Measurements from ENCODE around the gene LRRC27.

LRRC27 gene

DNA sequence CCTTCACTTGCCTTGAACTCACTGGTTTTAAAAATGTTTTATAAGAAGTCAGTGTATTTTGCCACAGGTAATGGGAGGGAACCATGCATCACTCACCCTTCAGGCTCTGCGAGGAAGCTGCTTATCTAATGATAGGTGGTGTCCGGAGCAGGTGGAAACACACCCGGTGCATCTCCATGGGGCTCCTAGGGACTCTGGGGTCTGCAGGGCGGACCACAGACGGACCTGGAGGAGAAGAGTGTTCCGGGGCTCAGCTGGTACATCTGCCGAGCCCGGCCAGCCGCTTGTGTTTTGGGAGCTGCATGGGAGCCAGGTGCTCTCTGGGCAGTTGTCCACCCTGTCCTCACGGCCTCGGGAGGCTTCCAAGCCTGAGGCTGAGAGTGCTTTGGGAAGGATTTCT is 7.3 kb downstream of the LRRC27 start:
- DNase-seq, result no peak

DNA sequence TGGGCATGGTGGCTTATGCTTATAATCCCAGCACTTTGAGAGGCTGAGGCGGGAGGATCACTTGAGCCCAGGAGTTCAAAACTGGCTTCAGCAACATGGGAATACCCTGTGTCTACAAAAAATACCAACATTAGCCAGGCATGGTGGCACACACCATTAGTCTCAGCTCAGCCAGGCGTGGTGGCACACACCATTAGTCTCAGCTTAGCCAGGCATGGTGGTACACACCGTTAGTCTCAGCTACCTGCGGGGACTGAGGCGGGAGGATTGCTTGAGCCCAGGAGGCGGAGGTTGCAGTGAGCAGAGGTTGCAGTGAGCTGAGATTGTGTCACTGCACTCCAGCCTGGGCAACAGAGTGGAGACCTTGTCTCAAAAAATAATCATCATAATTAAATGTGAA is 9.0 kb downstream of the LRRC27 start:
- DNase-seq, result no peak

DNA sequence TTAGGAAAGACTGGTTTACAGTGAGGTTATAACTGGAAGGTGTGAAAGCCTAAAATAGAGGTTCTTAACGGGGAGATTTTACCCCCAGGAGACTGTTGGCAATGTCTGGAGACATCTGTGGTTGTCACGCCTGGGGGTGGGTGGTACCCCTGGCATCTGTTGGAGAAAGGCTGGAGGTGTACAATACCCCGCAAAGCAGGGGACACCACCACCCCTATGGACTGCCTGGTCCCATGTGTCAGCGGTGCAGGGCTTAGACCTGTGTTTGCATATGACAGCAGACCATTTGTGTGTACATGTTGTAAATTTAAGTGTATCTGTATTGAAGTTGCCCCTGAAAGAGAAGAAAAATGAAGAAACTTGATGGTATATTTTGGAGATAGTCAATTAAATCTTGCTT is 9.8 kb downstream of the LRRC27 start:
- no peak for DNase-seq

DNA sequence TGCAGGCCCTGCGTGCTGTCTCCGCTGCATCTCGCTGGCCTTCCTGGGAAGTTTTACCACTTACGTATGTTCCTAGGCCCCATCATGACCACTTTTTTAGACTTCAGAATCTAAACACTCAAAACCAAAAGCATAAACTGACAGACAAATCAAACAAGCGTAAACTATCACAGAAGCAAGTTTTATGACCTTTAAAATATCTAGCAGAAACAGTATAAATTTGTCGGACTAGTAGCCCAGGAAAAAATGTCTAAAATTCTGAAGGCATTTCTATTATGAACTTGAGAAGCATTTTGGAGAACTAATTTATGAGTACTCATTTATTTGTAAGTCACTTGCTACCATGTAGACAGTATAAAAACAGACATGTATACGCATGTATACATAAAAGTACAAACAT is 10.6 kb downstream of the LRRC27 start:
- no peak for DNase-seq

DNA sequence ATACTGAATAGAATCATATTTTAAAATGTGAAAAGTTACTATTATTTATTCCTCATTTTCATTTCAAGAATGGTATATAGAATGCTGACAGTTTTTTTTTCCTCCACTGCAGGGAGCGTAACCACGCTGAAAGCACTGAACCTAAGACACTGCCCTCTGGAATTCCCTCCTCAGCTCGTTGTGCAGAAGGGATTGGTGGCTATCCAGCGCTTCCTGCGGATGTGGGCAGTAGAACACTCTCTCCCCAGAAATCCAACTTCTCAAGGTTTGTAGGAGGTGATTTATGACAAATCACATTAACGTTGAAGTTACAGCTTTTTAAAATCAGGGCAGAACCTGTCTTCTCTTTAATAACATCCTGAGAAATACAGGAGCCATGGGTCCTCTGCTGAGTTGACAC is 12.4 kb downstream of the LRRC27 start:
- no peak for DNase-seq

DNA sequence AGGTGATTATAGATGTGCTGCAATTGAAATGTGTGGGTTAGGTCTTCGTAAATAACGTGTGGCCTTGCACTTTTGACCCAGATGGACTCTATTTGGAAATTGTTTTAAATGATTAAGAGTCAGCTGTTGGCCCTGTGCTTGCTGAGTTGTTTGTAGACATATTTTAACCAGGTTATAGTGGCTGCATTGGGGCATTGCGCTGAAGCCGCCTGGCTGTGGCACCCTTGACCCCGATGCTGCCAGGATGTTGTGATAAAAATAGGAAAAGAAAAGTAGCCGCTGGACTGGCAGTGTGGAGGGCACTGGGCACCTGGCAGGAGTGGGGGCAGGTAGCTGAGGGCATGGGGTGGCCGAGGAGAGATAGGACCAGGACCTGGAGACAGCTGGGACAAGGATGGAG is 13.4 kb downstream of the LRRC27 start:
- no peak for DNase-seq

DNA sequence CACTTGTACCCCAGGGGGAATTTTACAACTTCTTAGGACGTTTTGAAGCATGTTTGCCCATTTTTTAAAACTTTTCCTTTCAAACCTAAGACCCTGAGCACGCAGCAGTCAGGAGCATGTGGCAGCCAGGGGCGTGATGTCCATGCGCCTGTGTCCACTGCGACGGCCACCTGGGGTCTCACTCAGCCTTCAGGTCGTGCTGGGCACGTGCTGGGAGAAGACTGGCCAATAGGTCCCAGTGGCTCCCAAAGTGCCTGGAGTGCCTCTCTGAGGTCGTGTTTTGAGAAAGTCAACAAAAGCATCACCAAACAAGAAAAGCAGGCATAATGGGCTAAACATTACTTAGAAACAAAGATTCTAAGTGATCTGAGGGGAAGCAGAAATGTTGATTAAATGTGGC is 14.8 kb downstream of the LRRC27 start:
- DNase-seq, result no peak

DNA sequence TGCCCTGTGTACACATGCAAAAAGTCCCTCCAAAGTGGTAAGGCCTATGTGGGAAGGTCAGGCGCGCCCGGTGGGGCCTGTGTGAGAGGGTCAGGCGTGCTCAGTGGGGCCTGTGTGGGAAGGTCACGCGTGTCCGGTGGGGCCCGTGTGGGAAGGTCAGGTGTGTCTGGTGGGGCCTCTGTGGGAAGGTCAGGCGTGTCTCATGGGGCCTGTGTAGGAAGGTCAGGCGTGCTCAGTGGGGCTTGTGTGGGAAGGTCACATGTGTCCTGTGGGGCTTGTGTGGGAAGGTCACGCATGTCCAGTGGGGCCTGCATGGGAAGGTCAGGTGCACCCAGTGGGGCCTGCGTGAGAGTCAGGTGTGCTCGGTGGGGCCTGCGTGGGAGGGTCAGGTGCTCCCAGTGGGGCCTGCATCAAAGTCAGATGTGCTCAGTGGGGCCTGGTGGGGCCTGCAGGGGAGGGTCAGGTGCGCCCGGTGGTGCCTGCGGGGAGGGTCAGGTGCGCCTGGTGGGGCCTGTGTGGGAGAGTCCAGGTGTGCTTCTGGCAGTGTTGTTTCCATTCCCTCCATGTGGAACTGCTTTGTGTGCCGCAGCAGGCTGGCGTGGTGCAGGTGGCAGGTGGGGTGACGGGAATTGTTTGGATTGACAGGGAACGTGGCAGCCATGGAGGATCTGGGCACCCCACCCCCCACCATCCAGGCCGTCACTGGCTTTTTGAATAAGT is 15.4 kb downstream of the LRRC27 start:
- no peak for DNase-seq

DNA sequence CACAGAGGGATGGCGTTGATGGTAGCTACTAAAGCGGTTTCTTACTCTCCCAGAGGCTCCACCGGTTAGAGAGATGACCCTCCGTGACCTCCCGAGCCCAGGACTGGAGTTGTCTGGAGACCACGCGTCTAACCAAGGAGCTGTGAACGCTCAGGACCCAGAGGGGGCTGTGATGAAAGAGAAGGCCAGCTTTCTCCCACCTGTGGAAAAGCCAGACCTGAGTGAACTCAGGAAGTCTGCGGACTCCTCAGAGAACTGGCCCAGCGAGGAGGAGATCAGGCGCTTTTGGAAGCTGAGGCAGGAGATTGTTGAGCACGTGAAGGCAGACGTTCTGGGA is 15.9 kb downstream of the LRRC27 start:
- DNase-seq, result no peak

DNA sequence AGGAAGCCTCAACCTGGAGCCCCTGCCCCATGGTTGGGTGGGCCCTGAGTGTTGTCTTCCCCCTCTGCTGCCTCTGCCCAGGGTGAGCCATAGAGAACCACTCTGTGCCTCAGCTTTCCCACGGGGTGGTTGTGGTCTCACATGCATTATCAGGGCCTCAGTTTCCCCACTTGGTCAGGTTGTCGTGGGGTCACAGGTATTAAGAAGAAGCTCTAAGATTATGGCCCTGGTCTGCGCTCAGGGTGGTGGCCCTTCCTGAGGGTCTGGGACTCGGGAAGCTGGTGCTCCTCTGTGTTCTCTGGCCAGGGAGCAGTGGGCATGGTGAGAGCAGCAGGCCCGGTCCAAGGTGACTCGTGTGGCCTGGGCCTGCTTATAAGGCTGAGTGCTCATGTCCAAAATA is 17.8 kb downstream of the LRRC27 start:
- no peak for DNase-seq

DNA sequence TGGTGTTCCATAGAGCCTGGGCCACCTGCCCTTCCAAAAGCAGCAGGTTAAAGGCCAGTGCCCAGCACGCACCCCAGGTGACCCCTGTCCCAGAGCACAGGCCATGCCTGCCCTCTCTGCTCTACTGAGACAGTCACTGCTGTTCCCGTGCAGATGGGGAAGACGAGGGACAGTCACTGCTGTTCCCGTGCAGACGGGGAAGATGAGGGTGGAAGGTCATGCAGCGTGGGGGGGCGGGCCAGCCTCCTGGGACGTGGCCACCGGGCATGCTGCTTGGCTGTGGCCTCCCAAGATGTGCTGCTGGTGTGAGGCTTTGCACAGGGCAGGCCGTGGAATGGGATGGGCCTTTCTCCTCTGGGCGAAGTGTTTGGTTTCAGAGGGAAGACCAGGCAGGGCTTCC is 18.4 kb downstream of the LRRC27 start:
- no peak for DNase-seq

DNA sequence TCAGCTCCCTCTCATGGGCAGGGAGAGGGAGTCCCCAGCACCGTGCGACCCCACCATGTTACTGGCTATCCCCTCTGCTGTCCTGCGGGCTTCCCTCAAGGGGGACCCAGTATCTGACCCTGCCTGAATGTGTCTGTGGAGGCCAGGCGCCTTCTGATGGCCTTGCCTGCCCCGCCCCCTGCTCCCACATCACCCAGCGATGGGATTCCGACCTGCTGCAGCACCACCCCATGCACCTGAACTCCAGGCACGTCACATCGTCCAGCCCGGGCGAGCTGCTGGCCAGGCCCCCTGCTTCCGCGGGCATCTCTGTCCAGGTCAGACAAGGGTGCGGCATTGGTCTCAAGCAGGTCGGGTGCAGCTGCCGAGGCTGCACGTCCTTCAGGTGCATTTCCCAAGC is 19.0 kb downstream of the LRRC27 start:
- DNase-seq, result no peak

DNA sequence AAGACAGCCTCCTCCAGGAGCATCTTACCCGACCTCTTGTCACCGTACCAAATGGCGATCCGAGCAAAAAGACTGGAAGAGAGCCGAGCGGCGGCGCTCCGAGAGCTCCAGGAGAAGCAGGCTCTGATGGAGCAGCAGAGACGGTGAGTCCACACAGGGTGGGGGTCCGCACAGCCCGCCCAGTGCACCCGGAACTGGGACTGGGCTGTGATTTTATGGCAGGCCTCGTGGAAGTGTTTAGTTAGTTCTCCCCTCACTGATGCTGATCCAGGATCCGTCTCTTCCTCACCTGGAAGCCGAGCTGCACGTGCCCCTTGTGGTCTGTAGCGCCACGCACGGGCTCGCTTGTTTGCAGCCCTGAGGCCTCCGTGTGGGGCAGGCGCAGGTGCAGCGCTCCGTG is 19.6 kb downstream of the LRRC27 start:
- DNase-seq, result no peak

DNA sequence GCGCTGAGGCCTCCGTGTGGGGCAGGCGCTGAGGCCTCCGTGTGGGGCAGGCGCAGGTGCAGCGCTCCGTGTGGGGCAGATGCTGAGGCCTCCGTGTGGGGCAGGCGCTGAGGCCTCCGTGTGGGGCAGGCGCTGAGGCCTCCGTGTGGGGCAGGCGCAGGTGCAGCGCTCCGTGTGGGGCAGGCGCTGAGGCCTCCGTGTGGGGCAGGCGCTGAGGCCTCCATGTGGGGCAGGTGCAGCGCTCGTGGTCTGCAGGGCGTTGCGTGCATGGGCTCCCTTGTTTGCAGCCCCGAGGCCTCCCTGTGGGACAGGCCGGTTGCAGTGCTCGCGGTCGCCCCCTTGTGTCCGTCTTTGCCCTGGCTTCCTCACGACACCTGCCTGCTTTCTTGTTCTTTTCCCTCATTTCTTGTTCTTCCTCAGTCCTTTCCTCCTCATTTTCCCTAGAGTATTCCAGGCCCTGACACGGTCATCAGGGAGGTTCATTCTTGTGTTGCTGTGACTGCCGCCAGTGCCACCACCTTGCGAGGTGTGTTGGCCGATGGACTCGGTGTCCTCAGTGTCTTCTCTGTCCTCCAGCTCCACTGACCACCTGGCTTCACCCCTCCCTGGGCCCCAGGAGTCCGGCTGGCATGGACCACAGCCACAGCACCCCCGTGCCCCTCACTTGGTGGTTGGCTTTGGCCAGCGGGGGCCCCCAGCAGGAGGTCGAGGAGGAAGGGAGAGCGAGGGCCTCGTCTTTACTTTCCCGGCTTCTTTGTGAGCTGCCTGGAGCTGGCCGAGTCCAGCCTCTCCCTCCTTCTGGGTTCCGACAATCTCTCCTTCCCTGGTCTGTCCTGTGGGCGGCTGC is 20.7 kb downstream of the LRRC27 start:
- DNase-seq, result peak; percentile 73

DNA sequence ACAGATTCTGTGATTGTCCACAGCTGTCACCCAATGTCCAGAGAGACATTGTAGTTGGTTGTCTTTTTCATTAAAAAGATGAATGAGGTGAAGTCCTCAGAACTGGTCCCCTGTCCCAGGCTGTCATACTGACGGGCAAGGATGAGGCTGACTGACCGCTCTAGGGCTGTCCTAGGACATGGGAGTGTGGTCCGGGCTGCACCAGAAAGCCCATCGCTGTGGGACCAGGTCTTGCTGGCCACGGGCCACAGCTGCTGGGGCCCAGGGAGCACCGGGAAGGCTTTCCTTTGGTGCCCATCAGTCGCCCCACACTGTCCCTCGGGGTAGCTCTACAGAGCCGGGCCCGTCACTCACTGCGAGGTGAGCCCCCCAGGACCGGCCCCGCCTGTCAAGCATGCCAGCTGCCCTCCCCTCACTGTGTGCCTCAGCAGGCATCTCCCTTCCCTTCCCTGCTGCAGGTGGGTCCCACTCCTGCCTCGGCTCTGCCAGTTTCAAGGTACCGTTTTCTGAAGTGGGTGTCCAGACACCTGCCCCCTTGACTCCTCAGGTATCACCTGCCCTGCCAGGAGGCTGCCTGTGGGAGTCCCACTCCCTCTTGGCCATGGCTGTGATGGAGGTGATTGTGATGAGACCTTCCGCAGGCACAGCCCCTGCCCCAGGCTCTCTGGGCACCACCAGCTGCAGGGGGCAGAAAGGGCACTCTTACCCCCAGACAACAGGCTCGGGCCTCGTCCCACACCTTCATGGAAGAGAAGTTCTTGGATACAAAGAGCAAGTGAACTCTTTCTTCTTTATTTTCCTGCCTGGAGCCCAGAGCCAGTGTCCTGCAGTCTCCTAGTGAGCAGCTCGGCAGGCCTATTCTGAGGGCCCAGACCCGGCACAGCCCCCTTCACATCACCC is 21.7 kb downstream of the LRRC27 start:
- DNase-seq, result no peak

DNA sequence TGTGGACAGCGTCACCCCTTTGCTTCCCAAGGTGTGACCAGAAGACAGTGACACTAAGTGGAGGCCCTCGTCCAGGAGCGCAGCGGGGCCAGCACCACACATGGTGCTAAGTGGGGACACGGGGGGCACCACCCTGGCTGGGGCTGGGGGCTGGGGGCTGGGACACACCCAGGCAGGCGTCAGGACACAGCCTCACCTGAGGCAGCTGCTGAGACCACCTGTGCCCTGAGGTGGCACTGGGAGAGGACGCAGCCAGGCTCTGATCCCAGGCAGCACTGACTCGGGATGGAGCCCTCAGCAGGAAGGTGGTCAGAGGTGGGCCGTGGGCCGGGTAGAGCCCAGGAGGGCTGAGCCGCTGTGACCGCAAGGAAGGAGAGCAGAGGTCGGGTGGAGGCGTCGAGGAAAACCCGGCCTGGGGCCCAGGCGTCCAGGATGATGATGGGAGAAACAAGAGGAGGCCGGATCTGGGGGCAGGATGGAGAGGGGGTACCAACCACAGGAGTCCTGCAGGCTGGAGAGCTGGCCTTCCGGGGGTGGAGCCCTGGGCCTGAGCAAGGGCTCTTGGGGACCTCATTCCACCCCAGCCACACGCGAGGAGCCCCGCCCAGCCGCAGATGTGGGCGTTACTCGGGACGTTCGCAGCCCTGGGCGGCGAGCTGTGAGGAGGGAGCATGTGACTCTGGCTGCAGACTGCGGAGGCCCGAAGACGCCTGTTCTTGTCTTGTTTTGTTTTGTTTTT is 22.5 kb downstream of the LRRC27 start:
- DNase-seq, result no peak

DNA sequence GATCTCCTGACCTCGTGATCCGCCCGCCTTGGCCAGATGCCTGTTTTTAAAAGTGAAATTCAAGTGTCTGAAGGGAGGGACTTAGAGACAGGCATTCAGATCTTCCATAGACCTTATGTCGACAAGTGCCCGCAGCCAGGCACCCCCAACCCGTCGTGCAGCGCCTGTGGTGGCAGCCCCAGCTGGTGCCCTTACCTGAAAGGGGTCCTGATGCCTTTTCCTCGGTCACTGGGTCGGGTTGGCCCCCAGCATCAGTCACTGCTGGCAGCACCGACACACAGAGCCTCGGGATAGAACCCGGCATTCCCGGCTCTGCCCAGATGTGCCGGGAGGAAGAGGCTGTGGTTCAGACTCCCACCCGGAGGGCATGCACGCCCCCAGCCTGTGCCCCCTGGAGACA is 23.3 kb downstream of the LRRC27 start:
- DNase-seq, result no peak

DNA sequence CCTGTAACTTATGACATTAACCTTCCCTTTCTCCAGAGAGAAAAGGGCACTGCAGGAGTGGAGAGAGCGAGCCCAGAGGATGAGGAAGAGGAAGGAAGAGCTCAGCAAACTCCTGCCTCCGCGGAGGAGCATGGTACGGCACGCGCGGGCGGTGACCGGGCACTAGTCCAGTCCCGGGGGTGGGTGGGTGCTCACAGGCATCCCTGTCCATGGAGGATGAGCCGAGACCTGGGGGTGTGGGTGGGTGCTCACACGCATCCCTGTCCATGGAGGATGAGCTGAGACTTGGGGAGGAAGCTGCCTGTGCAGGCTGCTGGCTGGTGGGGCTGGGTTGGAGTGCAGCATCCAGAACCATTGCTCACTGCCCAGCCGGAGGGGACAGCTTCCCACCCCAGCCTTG is 23.8 kb downstream of the LRRC27 start:
- DNase-seq, result no peak

DNA sequence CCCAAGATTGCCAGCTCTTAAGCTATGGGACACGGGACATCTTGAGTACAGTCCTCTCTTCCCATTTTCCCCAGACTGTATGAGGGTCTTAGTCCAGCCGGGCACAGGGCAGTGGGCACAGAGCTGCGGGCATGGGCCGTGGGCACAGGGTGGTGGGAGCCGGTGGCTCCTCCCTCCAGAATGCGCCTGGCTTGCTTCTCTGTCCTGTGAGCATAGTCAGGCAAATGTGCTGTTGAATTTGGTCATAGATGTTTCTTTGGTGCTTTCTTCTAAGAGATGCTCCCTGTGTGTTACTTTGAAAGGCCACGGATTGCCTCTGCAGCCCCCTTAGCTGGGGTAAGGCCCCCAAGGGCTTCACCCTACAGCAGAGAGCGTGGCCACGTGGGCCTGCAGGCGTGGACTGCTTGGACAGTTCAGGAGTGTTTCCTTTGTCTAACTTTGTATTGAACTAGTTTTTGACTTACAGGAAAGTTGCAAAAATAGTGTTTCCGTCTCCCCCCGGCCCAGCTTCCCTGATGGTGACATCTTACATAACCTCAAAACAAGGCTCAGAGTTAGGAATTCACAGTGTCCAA is 24.7 kb downstream of the LRRC27 start:
- DNase-seq, result no peak

DNA sequence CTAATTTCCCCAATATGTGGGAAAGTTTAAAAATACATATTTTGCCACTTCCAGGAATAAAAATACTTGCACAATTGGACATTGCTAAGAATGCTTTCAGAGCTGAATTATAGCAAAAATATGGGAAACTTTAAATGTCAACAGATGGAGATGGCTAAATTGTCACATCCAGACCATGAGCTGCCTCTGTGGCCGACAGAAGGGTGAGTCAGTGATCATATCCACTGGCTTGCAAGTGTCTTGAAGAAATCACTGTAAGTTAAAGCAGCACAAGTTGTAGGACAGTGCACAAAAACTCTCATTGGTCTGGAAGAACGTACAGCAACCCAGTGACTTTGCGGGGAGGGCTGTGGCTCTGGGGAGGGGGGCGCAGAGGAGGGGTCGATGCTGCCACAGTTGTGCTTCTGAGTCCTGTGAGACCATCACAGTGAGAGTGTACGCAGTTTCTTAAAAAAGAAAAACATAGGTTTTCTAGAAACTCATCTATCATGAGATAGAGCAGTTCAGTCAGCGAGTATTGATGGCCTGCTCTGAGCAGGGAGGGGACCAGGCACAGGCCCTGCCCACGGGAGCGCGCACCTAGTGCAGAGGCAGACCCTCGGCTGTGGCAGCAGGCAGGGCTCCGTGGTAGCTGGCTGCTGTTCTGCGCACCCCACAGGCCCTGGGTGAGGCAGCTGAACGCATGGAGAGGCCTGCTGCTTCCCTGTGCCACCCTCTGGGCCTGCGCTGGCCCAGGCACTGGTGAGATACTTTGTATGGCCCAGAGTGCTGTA is 25.5 kb downstream of the LRRC27 start:
- no peak for DNase-seq

DNA sequence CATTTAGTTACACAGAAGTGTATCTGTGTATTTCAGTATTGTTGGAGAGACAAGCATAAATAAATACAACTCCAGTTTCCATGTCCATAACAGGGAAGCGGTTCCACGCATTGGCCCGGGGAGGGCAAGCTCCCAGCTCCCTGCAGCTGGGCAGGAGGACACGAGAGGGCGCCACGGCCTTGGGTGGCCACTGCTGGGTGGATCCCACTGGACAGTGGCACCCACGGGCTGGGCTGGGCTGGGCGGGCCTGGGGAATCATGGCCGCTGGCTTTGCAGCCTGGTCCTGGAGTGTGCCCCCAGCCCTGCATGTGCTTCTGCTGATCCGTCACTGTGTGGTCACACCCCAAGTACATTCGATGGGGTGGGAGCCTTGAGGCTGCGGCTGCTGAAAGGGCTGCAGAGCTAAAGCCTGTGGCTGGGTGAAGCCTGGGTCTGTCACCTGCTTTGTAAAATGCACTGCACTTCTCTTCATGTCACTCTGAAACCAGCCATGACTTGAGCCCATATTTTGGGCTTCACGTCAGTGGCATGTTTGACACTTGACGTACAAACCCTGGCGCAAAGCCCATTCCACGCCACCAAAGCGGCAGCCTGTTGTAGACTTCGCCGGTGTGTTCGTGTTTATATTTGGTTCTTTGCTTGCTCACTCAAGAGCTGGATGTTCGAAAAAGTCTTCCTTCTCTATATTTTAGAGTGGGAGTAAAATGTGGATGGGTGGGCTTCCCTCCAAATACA is 27.5 kb downstream of the LRRC27 start:
- DNase-seq, result no peak
